ENCODE data around the gene COL23A1.
"Not testable (repeated sequence)": the region's sequence is repeated elsewhere in the genome, so short reads cannot be mapped to it uniquely, and the experiment has no call there.

COL23A1 gene

DNA sequence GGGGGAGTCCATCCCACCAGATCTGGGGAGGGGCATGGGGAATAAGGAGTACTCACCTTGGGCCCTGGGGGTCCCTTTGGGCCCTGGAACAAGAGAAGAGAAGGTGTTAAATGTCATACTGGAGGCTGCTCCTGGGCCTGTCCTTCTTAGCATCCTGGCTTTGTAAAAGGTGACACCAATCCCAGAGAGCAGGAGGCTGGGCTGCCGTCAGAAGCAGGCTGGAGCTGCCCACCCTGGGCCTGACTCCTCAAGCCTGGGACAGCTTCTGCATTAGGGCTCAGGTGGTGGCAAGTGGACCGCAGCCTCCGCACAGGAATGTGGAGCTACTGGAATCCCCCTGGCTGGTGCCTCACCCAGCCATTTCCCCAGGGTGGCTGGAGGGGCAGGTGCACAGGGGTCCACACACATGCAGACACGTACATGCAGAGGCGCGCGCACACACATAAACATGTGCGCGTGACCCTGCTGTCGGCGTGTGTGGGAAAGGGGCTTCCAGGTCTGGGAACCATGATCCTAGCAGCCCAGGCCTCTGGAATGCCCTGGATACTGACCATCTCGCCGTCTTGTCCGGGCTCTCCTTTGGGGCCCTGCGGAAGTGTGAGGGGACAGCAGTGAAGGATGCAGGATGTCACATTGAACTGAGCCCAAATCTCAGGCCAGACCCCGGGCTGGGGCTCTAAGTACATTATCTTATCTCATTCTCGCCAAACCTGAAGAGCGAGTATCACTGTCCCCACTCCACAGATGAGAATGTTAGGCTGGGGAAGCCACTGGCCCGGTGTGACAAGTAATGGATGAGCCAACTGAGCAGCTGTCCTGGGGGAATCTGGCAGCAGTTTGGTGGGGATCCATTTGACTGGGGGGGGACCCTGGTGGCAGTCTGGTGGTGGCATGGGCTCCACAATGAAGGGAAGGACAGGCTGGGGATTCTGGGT is 328.3 kb downstream of the COL23A1 start:
- no peak for DNase-seq (ENCODE audit: low spot score)

- DNase-seq (ENCODE audit: low spot score) = no peak
These were observed 330.3 kb downstream of the COL23A1 start for GRCh38 chr5:178259623-178260536.

GRCh38 chr5:178257650-178258049 is 332.5 kb downstream of the COL23A1 start:
- no peak for DNase-seq (ENCODE audit: low spot score)

DNA sequence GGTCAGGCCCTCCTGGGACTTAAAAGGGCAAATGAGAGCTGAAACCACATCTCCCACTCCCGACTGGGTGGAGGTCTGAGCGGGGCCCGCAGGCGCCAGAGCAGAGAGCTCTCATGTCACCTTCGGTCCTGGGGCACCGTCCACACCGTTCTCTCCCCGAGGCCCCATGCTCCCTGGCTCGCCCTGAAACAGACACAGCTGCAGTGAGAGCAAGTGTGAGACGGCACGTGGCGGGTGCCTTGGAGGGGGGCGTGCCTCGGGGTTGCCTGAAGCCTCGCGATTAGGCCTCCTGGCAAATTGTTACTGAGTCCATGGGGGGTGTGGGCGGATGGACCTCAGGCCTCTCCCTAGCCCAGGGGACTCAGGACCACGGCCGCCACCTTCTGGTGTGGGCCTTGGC is 333.4 kb downstream of the COL23A1 start:
- no peak for DNase-seq (ENCODE audit: low spot score)

DNA sequence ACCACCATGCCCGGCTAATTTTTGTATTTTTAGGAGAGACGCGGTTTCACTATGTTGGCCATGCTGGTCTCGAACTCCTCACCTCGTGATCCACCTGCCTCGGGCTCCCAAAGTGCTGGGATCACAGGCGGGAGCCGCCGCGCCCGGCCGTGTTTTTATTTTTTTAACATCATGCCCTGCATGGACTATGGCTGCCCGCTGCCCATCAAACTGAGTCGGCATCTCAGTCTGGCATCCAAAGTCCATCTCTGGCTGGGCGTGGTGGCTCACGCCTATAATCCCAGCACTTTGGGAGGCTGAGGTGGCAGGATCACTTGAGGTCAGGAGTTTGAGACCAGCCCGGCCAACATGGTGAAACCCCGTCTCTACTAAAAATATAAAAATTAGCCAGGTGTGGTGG is 336.6 kb downstream of the COL23A1 start:
- DNase-seq (ENCODE audit: low spot score) = not testable (repeated sequence)

- no peak for DNase-seq (ENCODE audit: low spot score)
These were observed 337.9 kb downstream of the COL23A1 start for GRCh38 chr5:178252258-178252657.

DNA sequence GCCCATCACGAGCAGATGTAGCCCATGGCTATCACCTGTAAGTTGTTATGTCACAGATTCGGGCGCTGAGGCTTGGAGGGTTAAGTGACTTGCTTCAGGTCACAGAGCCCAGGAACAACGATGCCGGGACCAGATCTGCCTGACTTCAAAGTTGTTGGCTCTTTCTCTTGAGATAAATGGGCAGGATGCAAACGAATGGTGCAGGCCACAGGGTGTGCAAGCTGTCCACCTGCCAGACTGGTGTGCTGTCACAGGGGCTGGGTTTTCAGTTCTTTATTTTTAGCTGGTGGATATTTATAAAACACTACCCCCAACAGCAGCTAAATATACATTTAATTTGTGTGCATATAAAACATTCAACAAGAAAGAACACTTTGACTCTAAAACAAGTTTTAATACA is 339.9 kb downstream of the COL23A1 start:
- no peak for DNase-seq (ENCODE audit: low spot score)

DNA sequence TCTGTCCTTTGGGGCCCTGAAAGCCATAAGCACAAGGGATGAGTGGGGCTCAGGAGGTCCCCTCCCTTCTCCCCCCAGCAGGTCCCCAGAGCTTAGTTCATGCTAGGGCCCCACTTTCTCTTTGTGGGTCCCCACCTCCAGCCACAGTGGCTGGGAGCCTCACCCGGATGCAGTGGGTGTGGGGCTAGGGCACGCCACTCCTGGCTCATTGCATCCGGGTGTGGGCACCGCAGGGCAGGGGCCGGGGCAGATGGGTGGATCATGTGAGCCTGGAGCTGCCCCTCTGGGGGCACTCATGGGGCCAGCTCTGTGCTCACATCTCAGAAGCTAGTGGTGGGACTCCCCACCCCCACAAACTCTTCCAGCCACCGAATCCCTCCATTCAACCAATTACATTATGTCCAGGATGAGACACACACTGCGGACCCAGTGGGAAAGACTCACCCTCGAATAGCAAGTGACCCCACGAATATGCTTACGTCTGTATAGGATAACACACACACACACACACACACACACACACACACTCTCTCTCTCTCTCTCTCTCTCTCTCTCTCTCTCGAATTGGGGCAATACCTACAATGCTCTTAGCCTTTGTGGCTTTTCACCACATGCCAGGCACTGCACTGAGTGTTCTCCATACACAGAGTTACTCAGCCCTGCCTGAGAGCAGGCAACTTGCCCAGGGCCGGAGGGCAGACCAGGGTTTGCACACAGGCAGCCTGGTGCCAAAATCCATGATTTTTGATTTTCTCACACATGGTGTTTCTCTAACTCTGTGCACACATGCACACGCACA is 340.8 kb downstream of the COL23A1 start:
- DNase-seq (ENCODE audit: low spot score) = no peak

DNA sequence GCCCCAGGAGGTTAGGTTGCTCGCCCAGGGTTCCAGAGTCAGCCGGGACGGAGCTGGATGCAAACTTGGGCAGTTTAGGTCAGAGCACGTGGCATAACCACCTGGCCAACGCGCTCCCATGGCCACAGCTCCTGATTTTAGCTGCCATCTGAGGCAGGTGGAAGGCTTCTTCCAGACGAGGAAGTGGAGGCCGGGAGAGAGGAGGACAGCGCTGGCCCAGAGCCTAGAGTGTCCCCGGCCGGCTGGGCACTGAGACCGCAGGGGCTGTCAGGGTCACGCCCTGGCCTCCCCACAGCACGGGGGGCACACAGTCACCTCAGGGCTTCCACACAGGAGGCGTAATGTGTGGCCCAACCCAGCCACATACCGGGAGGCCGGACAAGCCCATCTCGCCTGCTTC is 341.4 kb downstream of the COL23A1 start:
- no peak for DNase-seq (ENCODE audit: low spot score)

- DNase-seq (ENCODE audit: low spot score) = no peak
These were observed 342.4 kb downstream of the COL23A1 start for GRCh38 chr5:178247481-178248456.

DNA sequence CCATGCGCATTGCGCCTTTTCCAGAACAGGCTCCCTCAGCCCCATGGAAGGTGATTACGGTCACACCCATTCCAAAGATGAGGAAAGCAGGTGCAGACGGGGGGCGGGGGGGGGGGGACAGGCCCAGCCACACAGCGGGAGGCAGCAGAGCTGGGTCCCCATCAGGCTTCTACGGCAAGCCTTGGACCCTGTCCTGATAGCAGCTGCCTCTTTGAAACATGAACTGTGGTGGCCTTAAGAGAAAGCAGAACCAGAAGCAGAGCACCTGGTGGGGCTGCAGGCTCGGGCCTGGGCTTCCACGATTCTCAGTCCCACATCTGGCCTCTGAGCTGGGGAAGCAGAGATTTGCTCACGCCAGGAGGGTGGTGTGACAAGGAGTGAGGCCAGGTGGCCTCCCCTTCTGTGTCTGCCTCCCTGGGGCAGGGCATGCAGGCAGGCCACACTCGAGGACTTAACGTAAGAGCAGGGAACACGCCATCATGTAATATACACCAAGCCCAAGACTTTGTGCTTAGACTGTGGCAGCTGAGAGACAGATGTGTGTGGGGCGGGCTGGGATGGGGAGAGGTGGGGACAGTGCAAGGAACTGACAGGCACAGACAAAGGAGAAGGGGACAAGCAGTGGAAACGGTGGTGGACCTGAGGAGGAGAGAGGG is 343.4 kb downstream of the COL23A1 start:
- no peak for DNase-seq (ENCODE audit: low spot score)

DNA sequence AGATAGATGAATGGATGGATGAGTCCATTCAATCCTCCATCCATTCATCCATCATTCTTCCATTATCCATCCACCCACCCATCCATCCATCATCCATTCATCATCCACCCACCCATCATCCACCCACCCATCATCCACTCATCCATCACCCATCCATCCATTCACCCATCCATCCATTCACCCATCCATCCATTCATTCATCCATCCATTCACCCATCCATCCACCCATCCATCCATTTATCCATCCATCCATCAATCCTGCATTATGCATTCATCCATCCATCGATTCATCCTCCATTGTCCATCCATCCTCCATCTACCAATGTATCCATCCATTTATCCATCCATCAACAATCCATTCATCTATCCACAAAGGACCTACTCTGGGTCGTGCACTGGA is 344.8 kb downstream of the COL23A1 start:
- DNase-seq (ENCODE audit: low spot score) = no peak

DNA sequence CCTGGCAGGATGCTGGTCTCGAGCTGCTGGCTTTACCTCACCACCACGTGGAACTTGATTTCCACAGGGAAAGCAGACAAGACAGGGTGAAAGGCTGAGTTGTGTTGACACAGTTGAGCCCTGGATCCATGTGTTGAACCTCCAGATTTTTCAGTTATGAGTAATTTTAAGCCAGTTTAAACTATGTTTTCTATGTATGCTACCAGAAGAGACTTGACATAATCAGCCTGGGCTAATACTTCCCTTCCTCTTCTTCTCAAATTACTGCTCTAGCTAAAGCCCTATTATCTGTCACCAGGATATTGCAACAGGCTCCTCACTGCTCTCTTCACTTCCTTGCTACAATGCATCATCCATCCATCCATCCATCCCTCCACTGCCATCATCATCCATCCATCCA is 345.6 kb downstream of the COL23A1 start:
- DNase-seq (ENCODE audit: low spot score) = no peak

- DNase-seq (ENCODE audit: low spot score) = no peak
These were observed 347.8 kb downstream of the COL23A1 start for GRCh38 chr5:178242416-178242815.

GRCh38 chr5:178241688-178242231 is 348.4 kb downstream of the COL23A1 start:
- DNase-seq (ENCODE audit: low spot score) = no peak

DNA sequence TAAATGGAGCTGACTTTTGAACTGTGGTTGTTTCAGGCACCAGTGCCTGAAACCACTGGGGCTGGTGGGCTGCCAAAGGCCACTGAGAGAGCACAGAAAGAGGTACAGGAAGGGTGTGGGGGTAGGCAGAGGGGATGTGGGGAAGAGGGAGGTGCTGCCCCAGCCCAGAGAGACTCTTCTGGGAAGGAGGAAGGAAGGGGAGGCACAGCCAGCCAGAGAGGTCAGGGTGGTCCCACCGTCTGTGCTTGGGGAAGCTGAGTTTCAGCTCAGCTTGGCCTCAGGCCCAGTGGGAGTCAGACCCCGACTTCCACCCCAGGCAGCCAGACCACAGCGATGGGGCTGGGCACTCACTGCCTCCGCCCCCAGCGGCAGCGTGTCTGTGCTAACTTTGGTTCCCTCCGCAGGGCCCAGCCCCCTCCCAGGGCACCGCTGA is 348.9 kb downstream of the COL23A1 start:
- DNase-seq (ENCODE audit: low spot score) = no peak

GRCh38 chr5:178240766-178241165 is 349.4 kb downstream of the COL23A1 start:
- DNase-seq (ENCODE audit: low spot score) = no peak

GRCh38 chr5:178240341-178240741 is 349.9 kb downstream of the COL23A1 start:
- DNase-seq (ENCODE audit: low spot score) = no peak

- not testable (repeated sequence) for DNase-seq (ENCODE audit: low spot score)
These were observed 350.4 kb downstream of the COL23A1 start for GRCh38 chr5:178239626-178240301.

Measured in HuH-7.5 (cell line).